Measurements from ENCODE around the gene FCER2. TPM values are rescaled to one million over a fixed set of nuclear protein-coding genes. Genes with fewer than 3 reads are reported as not detected.

FCER2 gene
- total RNA-seq, 1 experiment from 2014 or later: not detected

DNA sequence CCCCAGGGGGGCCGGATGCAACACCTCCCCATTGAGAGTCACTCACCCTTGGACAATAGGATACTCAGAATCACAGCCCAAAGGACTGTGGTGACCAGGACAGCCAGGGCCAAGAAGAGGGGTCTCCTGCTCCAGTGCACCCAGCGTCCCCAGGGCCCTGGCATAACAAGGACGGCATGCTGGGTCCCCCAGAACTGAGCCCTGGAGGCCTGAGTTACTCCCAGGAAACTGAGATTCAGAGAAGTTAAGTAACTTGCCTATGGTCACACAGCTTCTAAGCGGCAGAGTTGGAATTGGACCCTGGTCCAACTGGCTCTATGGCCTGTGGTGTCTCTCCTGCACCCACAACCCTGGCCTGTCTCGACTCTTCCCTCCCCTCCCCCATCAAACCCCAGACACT, 29.7 kb upstream of the FCER2 start:
- no peaks in the 10 kb centered on the region for H3K36me3 Mint-ChIP-seq (ENCODE audit: insufficient read depth in 1 of 3, low read depth in 3 of 3)
- Histone ChIP-seq H2BK5ac (ENCODE audit: insufficient read length, low read length) (no peak overlapping the region), H3K27ac (ENCODE audit: insufficient read length, low read depth, low read length) (no peak overlapping the region), H2AK5ac (ENCODE audit: insufficient read length, low read length) (no peak overlapping the region), H4K5ac (ENCODE audit: insufficient read length, low read depth, low read length) (no peak overlapping the region), H4K20me1 (ENCODE audit: control insufficient read depth, insufficient read depth, insufficient read length) (no peaks in the 10 kb centered on the region), H3K14ac (ENCODE audit: insufficient read depth, low read length) (no peak overlapping the region), H2BK20ac (ENCODE audit: low read depth, low read length, poor library complexity, severe bottlenecking) (no peak overlapping the region), H3K27me3 (ENCODE audit: insufficient read depth, low read length) (peaks cover 18% of the 10 kb centered on the region; the same call in 1 of the 2 replicates), H3K79me2 (ENCODE audit: insufficient read depth, low read length) (no peaks in the 10 kb centered on the region), H3K4me2 (ENCODE audit: insufficient read depth, insufficient read length, low read length) (no peak overlapping the region), H3K18ac (ENCODE audit: insufficient read length, low read depth, low read length) (no peak overlapping the region), H3K4me1 (ENCODE audit: insufficient read depth, low read length) (no peaks in the 10 kb centered on the region), H3K23me2 (ENCODE audit: insufficient read length, low read depth, low read length, poor library complexity, severe bottlenecking) (peaks cover 7% of the 10 kb centered on the region), H2BK15ac (ENCODE audit: low read depth, low read length) (no peak overlapping the region), H3K4ac (ENCODE audit: low read depth, low read length) (no peak overlapping the region), H3K9me3 (ENCODE audit: control insufficient read depth, low read depth, low read length) (no peaks in the 10 kb centered on the region), H2BK120ac (ENCODE audit: low read depth, low read length, poor library complexity, severe bottlenecking) (no peak overlapping the region), H2AFZ (ENCODE audit: low read length) (no peak overlapping the region), H2BK12ac (ENCODE audit: insufficient read length, low read depth, low read length) (no peak overlapping the region), H3K79me1 (ENCODE audit: insufficient read depth, low read depth, low read length, poor library complexity, severe bottlenecking) (no peaks in the 10 kb centered on the region), H3K56ac (ENCODE audit: insufficient read length, low read depth, low read length) (no peak overlapping the region), H3K23ac (ENCODE audit: insufficient read length, low read depth, low read length) (no peak overlapping the region), H3K9ac (ENCODE audit: extremely low read depth, insufficient read length, low read length) (no peak overlapping the region), H4K8ac (replicated peaks; ENCODE audit: insufficient read length, low read depth, low read length) (no peak overlapping the region), H4K91ac (ENCODE audit: insufficient read length, low read depth, low read length) (no peak overlapping the region), H3T11ph (ENCODE audit: low read length) (no peak overlapping the region)
- peak overlapping the region in 1 of 2 experiments; percentile 44; a peak in 1 of 5 replicates for H3K4me3 Mint-ChIP-seq
- no CpG with 5 or more reads among the region's 5 CpGs for WGBS (ENCODE audit: extremely low coverage, insufficient read length, low lambda C conversion rate)
- TF ChIP-seq, protein P1, sequence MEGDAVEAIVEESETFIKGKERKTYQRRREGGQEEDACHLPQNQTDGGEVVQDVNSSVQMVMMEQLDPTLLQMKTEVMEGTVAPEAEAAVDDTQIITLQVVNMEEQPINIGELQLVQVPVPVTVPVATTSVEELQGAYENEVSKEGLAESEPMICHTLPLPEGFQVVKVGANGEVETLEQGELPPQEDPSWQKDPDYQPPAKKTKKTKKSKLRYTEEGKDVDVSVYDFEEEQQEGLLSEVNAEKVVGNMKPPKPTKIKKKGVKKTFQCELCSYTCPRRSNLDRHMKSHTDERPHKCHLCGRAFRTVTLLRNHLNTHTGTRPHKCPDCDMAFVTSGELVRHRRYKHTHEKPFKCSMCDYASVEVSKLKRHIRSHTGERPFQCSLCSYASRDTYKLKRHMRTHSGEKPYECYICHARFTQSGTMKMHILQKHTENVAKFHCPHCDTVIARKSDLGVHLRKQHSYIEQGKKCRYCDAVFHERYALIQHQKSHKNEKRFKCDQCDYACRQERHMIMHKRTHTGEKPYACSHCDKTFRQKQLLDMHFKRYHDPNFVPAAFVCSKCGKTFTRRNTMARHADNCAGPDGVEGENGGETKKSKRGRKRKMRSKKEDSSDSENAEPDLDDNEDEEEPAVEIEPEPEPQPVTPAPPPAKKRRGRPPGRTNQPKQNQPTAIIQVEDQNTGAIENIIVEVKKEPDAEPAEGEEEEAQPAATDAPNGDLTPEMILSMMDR (conservative IDR thresholded peaks at IDR 0.05): no peak
- H3K9me3 Mint-ChIP-seq: peaks cover 0 to 3% of the 10 kb centered on the region in 2 experiments; a peak in 2 of 5 replicates
- peaks cover 6 to 21% of the 10 kb centered on the region in 2 experiments for H3K4me1 Mint-ChIP-seq
- no peak for DNase-seq
- H3K27me3 Mint-ChIP-seq (ENCODE audit: low read depth): peaks cover 92% of the 10 kb centered on the region
- no peak overlapping the region for H3K27ac Mint-ChIP-seq
